Loucy (cell line): ENCODE data around the gene NUP214.
"Not testable (repeated sequence)": the region's sequence is repeated elsewhere in the genome, so short reads cannot be mapped to it uniquely, and the experiment has no call there.

ENCODE experiments used
- H2AFZ ChIP-seq: fragments of 200-600 bp; sonication (generic); 2 replicates; pipeline ENCODE4 v1.6.0; 2016; ENCODE audit warnings: antibody characterized with exemption, mild to moderate bottlenecking, low read length, moderate library complexity
- H3F3A ChIP-seq: fragments of 200-600 bp; 2 replicates; pipeline ENCODE4 v1.6.0; 2016; ENCODE audit warnings: antibody characterized with exemption, low read depth, mild to moderate bottlenecking
- H3K27me3 ChIP-seq: fragments of 200-600 bp; sonication (generic); 2 replicates; pipeline ENCODE4 v1.6.1; 2014; ENCODE audit warnings: low read length, mild to moderate bottlenecking; ENCODE audit not compliant: insufficient read depth, poor library complexity, severe bottlenecking
- H3K36me3 ChIP-seq: fragments of 200-600 bp; sonication (generic); 2 replicates; pipeline ENCODE4 v1.6.1; 2016; ENCODE audit warnings: low read length; ENCODE audit not compliant: insufficient read depth
- H3K4me1 ChIP-seq: fragments of 200-600 bp; sonication (generic); 2 replicates; pipeline ENCODE4 v1.5.1; 2014; ENCODE audit warnings: low read length, mild to moderate bottlenecking; ENCODE audit not compliant: insufficient read depth, poor library complexity, severe bottlenecking
- H3K4me2 ChIP-seq: fragments of 200-600 bp; sonication (generic); 2 replicates; pipeline ENCODE4 v1.6.0; 2014; ENCODE audit warnings: antibody characterized with exemption, low read length, low read depth, mild to moderate bottlenecking; ENCODE audit not compliant: poor library complexity, severe bottlenecking
- H3K4me3 ChIP-seq: fragments of 200-600 bp; sonication (generic); 2 replicates; pipeline ENCODE4 v1.5.1; 2014; ENCODE audit warnings: low read length, mild to moderate bottlenecking, mixed read lengths; ENCODE audit not compliant: poor library complexity, severe bottlenecking
- H3K79me2 ChIP-seq: fragments of 200-600 bp; sonication (generic); 2 replicates; pipeline ENCODE4 v1.6.1; 2014; ENCODE audit warnings: low read length; ENCODE audit not compliant: insufficient read depth
- H3K9ac ChIP-seq: fragments of 200-600 bp; sonication (generic); 2 replicates; pipeline ENCODE4 v1.6.0; 2014; ENCODE audit warnings: mild to moderate bottlenecking, low read depth, low read length, moderate library complexity; ENCODE audit not compliant: poor library complexity, severe bottlenecking
- H3K9me2 ChIP-seq: fragments of 200-600 bp; sonication (generic); replicated peaks from 2 replicates; pipeline ENCODE4 v1.6.1; 2016; ENCODE audit warnings: low read depth, low read length, mixed read lengths
- H3K9me3 ChIP-seq: fragments of 200-600 bp; sonication (generic); 2 replicates; pipeline ENCODE4 v1.6.1; 2014; ENCODE audit warnings: mild to moderate bottlenecking, antibody characterized with exemption, low read length, low read depth; ENCODE audit not compliant: insufficient read depth
- H4K20me1 ChIP-seq: fragments of 200-600 bp; sonication (generic); 2 replicates; pipeline ENCODE4 v1.6.0; 2014; ENCODE audit warnings: antibody characterized with exemption, low read length, mild to moderate bottlenecking; ENCODE audit not compliant: insufficient read depth, poor library complexity, severe bottlenecking
- EZH2phosphoT487 ChIP-seq: fragments of 200-600 bp; IDR thresholded peaks from 2 replicates; pipeline ENCODE4 v1.6.1; 2018; ENCODE audit warnings: antibody characterized with exemption, mild to moderate bottlenecking, moderate library complexity, borderline replicate concordance
- TF ChIP-seq, protein P1 (sequence below): fragments of 200-600 bp; sonication (generic); conservative IDR thresholded peaks from 2 replicates; pipeline ENCODE4 v1.5.1; 2014; ENCODE audit warnings: mild to moderate bottlenecking, antibody characterized with exemption, low read length

NUP214 gene

GRCh38 chr9:131240047-131240921 lies 114.9 kb downstream of the NUP214 start:
- peaks cover 5% of the 10 kb centered on the region; the same call in 1 of the 2 replicates for H3F3A ChIP-seq
- no peak for TF ChIP-seq EZH2phosphoT487
- TF ChIP-seq, protein P1, sequence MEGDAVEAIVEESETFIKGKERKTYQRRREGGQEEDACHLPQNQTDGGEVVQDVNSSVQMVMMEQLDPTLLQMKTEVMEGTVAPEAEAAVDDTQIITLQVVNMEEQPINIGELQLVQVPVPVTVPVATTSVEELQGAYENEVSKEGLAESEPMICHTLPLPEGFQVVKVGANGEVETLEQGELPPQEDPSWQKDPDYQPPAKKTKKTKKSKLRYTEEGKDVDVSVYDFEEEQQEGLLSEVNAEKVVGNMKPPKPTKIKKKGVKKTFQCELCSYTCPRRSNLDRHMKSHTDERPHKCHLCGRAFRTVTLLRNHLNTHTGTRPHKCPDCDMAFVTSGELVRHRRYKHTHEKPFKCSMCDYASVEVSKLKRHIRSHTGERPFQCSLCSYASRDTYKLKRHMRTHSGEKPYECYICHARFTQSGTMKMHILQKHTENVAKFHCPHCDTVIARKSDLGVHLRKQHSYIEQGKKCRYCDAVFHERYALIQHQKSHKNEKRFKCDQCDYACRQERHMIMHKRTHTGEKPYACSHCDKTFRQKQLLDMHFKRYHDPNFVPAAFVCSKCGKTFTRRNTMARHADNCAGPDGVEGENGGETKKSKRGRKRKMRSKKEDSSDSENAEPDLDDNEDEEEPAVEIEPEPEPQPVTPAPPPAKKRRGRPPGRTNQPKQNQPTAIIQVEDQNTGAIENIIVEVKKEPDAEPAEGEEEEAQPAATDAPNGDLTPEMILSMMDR = no peak
- no peaks in the 10 kb centered on the region for H3K27me3 ChIP-seq
- H4K20me1 ChIP-seq = no peaks in the 10 kb centered on the region
- no peak overlapping the region for H2AFZ ChIP-seq
- no peaks in the 10 kb centered on the region for H3K79me2 ChIP-seq
- no peaks in the 10 kb centered on the region for H3K9me2 ChIP-seq
- no peaks in the 10 kb centered on the region for H3K9me3 ChIP-seq
- peaks cover 8% of the 10 kb centered on the region; the same call in 1 of the 2 replicates for H3K36me3 ChIP-seq
- H3K9ac ChIP-seq = no peak overlapping the region
- H3K4me3 ChIP-seq = no peak overlapping the region
- peaks cover 27% of the 10 kb centered on the region for H3K4me1 ChIP-seq
- no peak overlapping the region for H3K4me2 ChIP-seq

- H3K4me1 ChIP-seq, H3K9me2 ChIP-seq, H2AFZ ChIP-seq, H3K4me2 ChIP-seq, H3K36me3 ChIP-seq, H3F3A ChIP-seq, H3K9me3 ChIP-seq, H4K20me1 ChIP-seq, H3K27me3 ChIP-seq, H3K79me2 ChIP-seq, H3K9ac ChIP-seq, H3K4me3 ChIP-seq: not testable (repeated sequence)
Observed at GRCh38 chr9:131244331-131244730, 118.9 kb downstream of the NUP214 start.

GRCh38 chr9:131246618-131247017 lies 121.2 kb downstream of the NUP214 start:
- Histone ChIP-seq H3F3A (no peaks in the 10 kb centered on the region), H3K27me3 (no peaks in the 10 kb centered on the region), H3K4me1 (peaks cover under 1% of the 10 kb centered on the region), H3K4me2 (no peak overlapping the region), H3K9me3 (no peaks in the 10 kb centered on the region), H3K79me2 (no peaks in the 10 kb centered on the region), H3K9ac (no peak overlapping the region), H2AFZ (no peak overlapping the region), H3K36me3 (no peaks in the 10 kb centered on the region), H4K20me1 (no peaks in the 10 kb centered on the region), H3K4me3 (no peak overlapping the region), H3K9me2 (no peaks in the 10 kb centered on the region)
- TF ChIP-seq, protein P1 = no peak
- no peak for TF ChIP-seq EZH2phosphoT487

DNA sequence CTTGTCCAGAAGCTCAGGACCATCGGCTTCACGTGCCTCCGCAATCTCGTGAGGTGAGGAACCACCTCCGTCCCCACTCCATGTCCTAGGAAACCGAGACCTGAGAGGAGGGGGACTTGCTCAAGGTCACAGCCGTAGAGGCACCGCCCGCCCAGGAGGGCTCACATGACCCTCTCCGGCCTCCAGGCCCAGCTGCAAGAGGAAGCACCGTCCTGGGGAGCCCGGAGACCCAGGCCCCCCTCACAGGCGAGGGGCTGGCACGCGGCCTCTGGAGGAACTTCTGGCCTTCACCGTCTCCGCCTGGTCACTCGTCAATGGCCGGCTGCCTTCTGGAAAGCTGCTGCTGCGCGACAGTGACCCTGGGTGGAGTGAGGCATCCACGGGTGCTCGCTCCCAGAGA lies 126.7 kb downstream of the NUP214 start:
- Histone ChIP-seq H4K20me1 (no peaks in the 10 kb centered on the region), H3K27me3 (no peaks in the 10 kb centered on the region), H3K9ac (peak overlapping the region; percentile 74), H2AFZ (0 out of 2 replicates have a peak overlapping the region, but pooled peaks have one; percentile 11), H3K4me2 (peak overlapping the region; percentile 76), H3K4me1 (peaks cover 49% of the 10 kb centered on the region), H3K4me3 (peak overlapping the region; percentile 67), H3K36me3 (no peaks in the 10 kb centered on the region), H3K79me2 (peaks cover 6% of the 10 kb centered on the region), H3F3A (peaks cover 5% of the 10 kb centered on the region; the same call in 1 of the 2 replicates), H3K9me2 (no peaks in the 10 kb centered on the region), H3K9me3 (no peaks in the 10 kb centered on the region)
- no peak for TF ChIP-seq EZH2phosphoT487
- TF ChIP-seq, protein P1 = no peak
